ENCODE data around the gene FUT6. TPM values are rescaled to one million over a fixed set of nuclear protein-coding genes. Genes with fewer than 3 reads are reported as not detected.

FUT6 gene
- total RNA-seq, 1 donor from 2014 or later = not detected

GRCh38 chr19:5821521-5822180 is 17.9 kb downstream of the FUT6 start:
- Mint-ChIP-seq H3K4me3 (no peak overlapping the region), H3K4me1 (peaks cover 2% of the 10 kb centered on the region), H3K36me3 (ENCODE audit: low read depth) (no peaks in the 10 kb centered on the region), H3K27ac (no peak overlapping the region), H3K9me3 (no peaks in the 10 kb centered on the region), H3K27me3 (peaks cover 4% of the 10 kb centered on the region)
- CTCF ChIA-PET = no interaction called here
- ATAC-seq (ENCODE audit: low read depth) (no peak), DNase-seq (no peak)
- intact Hi-C loops (cut with micrococcal nuclease) = no loop called here
- POLR2A ChIA-PET = no interaction called here
- no peak for TF ChIP-seq CTCF (IDR thresholded peaks at IDR 0.05)

- ATAC-seq (ENCODE audit: low read depth) (no peak), DNase-seq (no peak)
- Mint-ChIP-seq H3K9me3 (no peaks in the 10 kb centered on the region), H3K36me3 (ENCODE audit: low read depth) (no peaks in the 10 kb centered on the region), H3K27ac (no peak overlapping the region), H3K4me3 (no peak overlapping the region), H3K4me1 (no peaks in the 10 kb centered on the region), H3K27me3 (peaks cover 4% of the 10 kb centered on the region)
- TF ChIP-seq CTCF (IDR thresholded peaks at IDR 0.05) = no peak
- ChIA-PET CTCF (no interaction called here), POLR2A (no interaction called here)
- intact Hi-C loops (cut with micrococcal nuclease) = no loop called here
Observed at GRCh38 chr19:5820785-5821184, 18.7 kb downstream of the FUT6 start.

GRCh38 chr19:5818594-5818993 is 20.9 kb downstream of the FUT6 start:
- Mint-ChIP-seq H3K27me3 (peaks cover 4% of the 10 kb centered on the region), H3K9me3 (no peaks in the 10 kb centered on the region), H3K4me1 (no peaks in the 10 kb centered on the region), H3K36me3 (ENCODE audit: low read depth) (no peaks in the 10 kb centered on the region), H3K27ac (no peak overlapping the region), H3K4me3 (no peak overlapping the region)
- DNase-seq (no peak), ATAC-seq (ENCODE audit: low read depth) (no peak)
- CTCF ChIA-PET = no interaction called here
- TF ChIP-seq CTCF (IDR thresholded peaks at IDR 0.05) = no peak
- POLR2A ChIA-PET = no interaction called here
- intact Hi-C loops (cut with micrococcal nuclease) = no loop called here

GRCh38 chr19:5817218-5817617 is 22.3 kb downstream of the FUT6 start:
- no peak for TF ChIP-seq CTCF (IDR thresholded peaks at IDR 0.05)
- DNase-seq (no peak), ATAC-seq (ENCODE audit: low read depth) (no peak)
- Mint-ChIP-seq H3K4me1 (no peaks in the 10 kb centered on the region), H3K4me3 (no peak overlapping the region), H3K9me3 (no peaks in the 10 kb centered on the region), H3K27me3 (peaks cover 4% of the 10 kb centered on the region), H3K36me3 (ENCODE audit: low read depth) (no peaks in the 10 kb centered on the region), H3K27ac (no peak overlapping the region)
- ChIA-PET POLR2A (no interaction called here), CTCF (no interaction called here)
- intact Hi-C loops (cut with micrococcal nuclease) = no loop called here

- H3K4me3 Mint-ChIP-seq = no peak overlapping the region
- DNase-seq = no peak
- H3K27ac Mint-ChIP-seq = no peak overlapping the region
- POLR2A ChIA-PET = no interaction called here
- H3K9me3 Mint-ChIP-seq = no peaks in the 10 kb centered on the region
- ATAC-seq (ENCODE audit: low read depth) = no peak
- no peaks in the 10 kb centered on the region for H3K36me3 Mint-ChIP-seq (ENCODE audit: low read depth)
- CTCF ChIA-PET = interaction anchor here (1.5 kb wide), 1 partner anchor 11 kb away, joined by 3 read pairs; no protein-coding TSS in a partner anchor
- intact Hi-C loops (cut with micrococcal nuclease) = no loop called here
- no peak for TF ChIP-seq CTCF (IDR thresholded peaks at IDR 0.05)
- peaks cover 4% of the 10 kb centered on the region for H3K27me3 Mint-ChIP-seq
- H3K4me1 Mint-ChIP-seq = no peaks in the 10 kb centered on the region
Observed at GRCh38 chr19:5814852-5815246, 24.7 kb downstream of the FUT6 start.
